Measurements from ENCODE around the gene ZNF557. TPM values are rescaled to one million over a fixed set of nuclear protein-coding genes. Genes with fewer than 3 reads are reported as not detected.
A peak's percentile ranks its signal among the peaks of the same experiment; 100 is the strongest.

The ZNF557 gene
- total RNA-seq, 1 donor from 2014 or later, result 17.5 TPM

- peak in 1 of 2 donors; percentile 18 for DNase-seq (ENCODE audit: low read depth in 2 of 2)
Observed at GRCh38 chr19:7124782-7125181, 55.3 kb downstream of the ZNF557 start.

- no peak for DNase-seq (ENCODE audit: low read depth in 2 of 2)
Observed at GRCh38 chr19:7125221-7125620, 55.7 kb downstream of the ZNF557 start.

GRCh38 chr19:7126132-7126531 is 56.6 kb downstream of the ZNF557 start:
- DNase-seq (ENCODE audit: low read depth in 2 of 2), result no peak

GRCh38 chr19:7130043-7130442 is 60.5 kb downstream of the ZNF557 start:
- DNase-seq (ENCODE audit: low read depth in 2 of 2), result no peak

GRCh38 chr19:7132054-7132453 is 62.6 kb downstream of the ZNF557 start:
- no peak for DNase-seq (ENCODE audit: low read depth in 2 of 2)

GRCh38 chr19:7137120-7137519 is 67.6 kb downstream of the ZNF557 start:
- DNase-seq (ENCODE audit: low read depth in 2 of 2), result no peak

Other genes with a start within 250 kb of the ZNF557 start
- gene ADGRE1, start 182.1 kb upstream of the ZNF557 start, total RNA-seq, result not detected in 2 replicates
- gene MBD3L2B, start 48.3 kb upstream of the ZNF557 start, total RNA-seq, result not detected in 2 replicates
- not detected in 2 replicates for gene MBD3L5, start 39.1 kb upstream of the ZNF557 start, total RNA-seq
- not detected in 2 replicates for gene MBD3L4, start 29.5 kb upstream of the ZNF557 start, total RNA-seq
- not detected in 2 replicates for gene MBD3L2, start 20.4 kb upstream of the ZNF557 start, total RNA-seq
- gene MBD3L3, start 11.0 kb upstream of the ZNF557 start, total RNA-seq, result not detected in 2 replicates
- 28.0 and 42.9 TPM in 2 replicates for gene INSR, start 224.7 kb downstream of the ZNF557 start, total RNA-seq